NCI-H1417 treated with DMSO at 0.1 percent for 48 hours (cell line): ENCODE results near the gene TNIK.
"Not testable (repeated sequence)": the region's sequence is repeated elsewhere in the genome, so short reads cannot be mapped to it uniquely, and the experiment has no call there.

Source experiments
- DNase-seq: peaks from one replicate; lab custom pipeline; 2025; lab: John Stamatoyannopoulos, UW

TNIK gene

GRCh38 chr3:171307046-171307585 is 153.1 kb downstream of the TNIK start:
- DNase-seq: no peak

GRCh38 chr3:171306631-171307030 is 153.6 kb downstream of the TNIK start:
- no peak for DNase-seq

- not testable (repeated sequence) for DNase-seq
Observed at GRCh38 chr3:171305823-171306222, 154.4 kb downstream of the TNIK start.

- DNase-seq: not testable (repeated sequence)
Observed at GRCh38 chr3:171304498-171304897, 155.7 kb downstream of the TNIK start.

- DNase-seq: not testable (repeated sequence)
Observed at GRCh38 chr3:171304017-171304416, 156.2 kb downstream of the TNIK start.

- no peak for DNase-seq
Observed at GRCh38 chr3:171301998-171302397, 158.2 kb downstream of the TNIK start.

GRCh38 chr3:171301002-171301401 is 159.2 kb downstream of the TNIK start:
- DNase-seq: no peak

GRCh38 chr3:171297951-171298350 is 162.3 kb downstream of the TNIK start:
- no peak for DNase-seq

GRCh38 chr3:171297207-171297606 is 163.0 kb downstream of the TNIK start:
- DNase-seq: no peak

- DNase-seq: no peak
Observed at GRCh38 chr3:171295484-171296373, 164.5 kb downstream of the TNIK start.

GRCh38 chr3:171293142-171293782 is 166.9 kb downstream of the TNIK start:
- DNase-seq: no peak

GRCh38 chr3:171290680-171291079 is 169.5 kb downstream of the TNIK start:
- no peak for DNase-seq

GRCh38 chr3:171289291-171289690 is 170.9 kb downstream of the TNIK start:
- DNase-seq: no peak

GRCh38 chr3:171287761-171288160 is 172.4 kb downstream of the TNIK start:
- DNase-seq: not testable (repeated sequence)

GRCh38 chr3:171286580-171287249 is 173.5 kb downstream of the TNIK start:
- no peak for DNase-seq

- DNase-seq: no peak
Observed at GRCh38 chr3:171285287-171285686, 174.9 kb downstream of the TNIK start.

GRCh38 chr3:171284308-171285075 is 175.7 kb downstream of the TNIK start:
- DNase-seq: no peak

GRCh38 chr3:171283848-171284222 is 176.4 kb downstream of the TNIK start:
- no peak for DNase-seq

GRCh38 chr3:171283183-171283847 is 176.9 kb downstream of the TNIK start:
- DNase-seq: no peak

- no peak for DNase-seq
Observed at GRCh38 chr3:171282041-171282440, 178.2 kb downstream of the TNIK start.
